Measurements from ENCODE around the gene AGPAT2.

AGPAT2 gene

GRCh38 chr9:136625101-136626065, 61.9 kb downstream of the AGPAT2 start:
- DNase-seq (ENCODE audit: low read depth) = no peak

GRCh38 chr9:136624184-136624951, 62.9 kb downstream of the AGPAT2 start:
- no peak for DNase-seq (ENCODE audit: low read depth)

- DNase-seq (ENCODE audit: low read depth) = no peak
Measured at GRCh38 chr9:136623842-136624183, 63.4 kb downstream of the AGPAT2 start.
